SK-N-SH (cell line): ENCODE results near the gene TNRC6C. TPM values are rescaled to one million over a fixed set of nuclear protein-coding genes. Genes with fewer than 3 reads are reported as not detected.

Experiments used
- CTCF ChIA-PET: fragments of 300-600, 350-600 bp; formaldehyde crosslinking; extraction: SDS; loops from one replicate; lab custom pipeline; 2021; lab: Yijun Ruan, JAX
- POLR2A ChIA-PET: fragments of 350-600 bp; sonication (Branson Sonifier 250); formaldehyde crosslinking; extraction: SDS; loops from one replicate; lab custom pipeline; 2020; ENCODE audit warnings: antibody characterized with exemption, inconsistent platforms; lab: Yijun Ruan, JAX
- DNase-seq: peaks from one replicate; pipeline ENCODE4 v3.0.0; 2012
- H2AFZ ChIP-seq: fragments of 200-600 bp; sonication (generic); 2 replicates; pipeline ENCODE4 v1.8.1; 2016; ENCODE audit warnings: antibody characterized with exemption, mild to moderate bottlenecking, low read depth
- H3F3A ChIP-seq: fragments of 200-600 bp; sonication (generic); replicated peaks from 2 replicates; pipeline ENCODE3; 2016; ENCODE audit warnings: antibody characterized with exemption, mild to moderate bottlenecking; ENCODE audit not compliant: insufficient read depth
- H3K27ac ChIP-seq, 2 experiments: fragments of 200-500 bp in 1 of 2; fragments of 200-600 bp in 1 of 2; sonication (Bioruptor generic) in 1 of 2; sonication (generic), shearing (Covaris generic) in 1 of 2; 2 replicates each; pipeline versions ENCODE4 v1.5.1 to v1.6.1; 2014 to 2016; ENCODE audit warnings: low read depth in 2 of 2, inconsistent platforms in 1 of 2, low read length in 1 of 2, mild to moderate bottlenecking in 1 of 2, mixed read lengths in 1 of 2
- H3K27me3 ChIP-seq: fragments of 200-600 bp; sonication (generic), shearing (Covaris generic); 2 replicates; pipeline ENCODE4 v1.6.1; 2016; ENCODE audit warnings: mixed run types; ENCODE audit not compliant: insufficient read depth
- H3K36me3 ChIP-seq, 2 experiments: fragments of 200-500 bp in 1 of 2; fragments of 200-600 bp in 1 of 2; sonication (Bioruptor generic) in 1 of 2; sonication (generic) in 1 of 2; replicated peaks in 1 of 2; 2 replicates each; pipeline versions ENCODE3 to v1.5.1; 2014 to 2016; ENCODE audit warnings: low read length in 1 of 2, mild to moderate bottlenecking in 1 of 2; ENCODE audit not compliant: insufficient read depth in 2 of 2, control insufficient read depth in 1 of 2
- H3K4me1 ChIP-seq, 2 experiments: fragments of 200-500 bp in 1 of 2; fragments of 200-600 bp in 1 of 2; sonication (Bioruptor generic) in 1 of 2; sonication (generic), shearing (Covaris generic) in 1 of 2; 2 replicates each; pipeline versions ENCODE4 v1.5.1 to v1.6.1; 2014 to 2016; ENCODE audit warnings: low read depth in 1 of 2, low read length in 1 of 2, mixed run types in 1 of 2; ENCODE audit not compliant: insufficient read depth in 2 of 2, control insufficient read depth in 1 of 2
- H3K4me2 ChIP-seq: fragments of 200-600 bp; sonication (generic), shearing (Covaris generic); 2 replicates; pipeline ENCODE4 v1.6.1; 2017; ENCODE audit warnings: mixed run types
- H3K4me3 ChIP-seq, 2 experiments: fragments of 200-500 bp in 1 of 2; fragments of 200-600 bp in 1 of 2; sonication (Bioruptor generic) in 1 of 2; sonication (generic), shearing (Covaris generic) in 1 of 2; 2 replicates each; pipeline versions ENCODE4 v1.5.1 to v1.8.1; 2014 to 2016; ENCODE audit warnings: low read depth in 2 of 2, inconsistent platforms in 1 of 2, low read length in 1 of 2, mild to moderate bottlenecking in 1 of 2, mixed read lengths in 1 of 2, moderate library complexity in 1 of 2
- H3K79me2 ChIP-seq: fragments of 200-600 bp; sonication (generic); 2 replicates; pipeline ENCODE4 v1.8.1; 2017; ENCODE audit warnings: mild to moderate bottlenecking; ENCODE audit not compliant: insufficient read depth
- H3K9ac ChIP-seq: fragments of 200-600 bp; sonication (generic); 2 replicates; pipeline ENCODE4 v1.6.1; 2017; ENCODE audit warnings: mixed run types
- H3K9me2 ChIP-seq: fragments of 200-600 bp; sonication (generic); 2 replicates; pipeline ENCODE4 v1.6.1; 2017; ENCODE audit warnings: mixed run types
- H3K9me3 ChIP-seq: fragments of 200-600 bp; sonication (generic); 2 replicates; pipeline ENCODE4 v1.6.1; 2017; ENCODE audit warnings: mixed run types, mild to moderate bottlenecking, moderate library complexity
- H4K20me1 ChIP-seq: fragments of 200-600 bp; sonication (generic); 2 replicates; pipeline ENCODE4 v1.6.1; 2017; ENCODE audit warnings: mild to moderate bottlenecking, mixed run types; ENCODE audit not compliant: insufficient read depth
- CHD2 ChIP-seq: fragments of 150-350 bp; IDR thresholded peaks from 2 replicates; pipeline ENCODE4 v1.6.1; 2018; ENCODE audit warnings: low read length; ENCODE audit not compliant: partially characterized antibody
- ELF1 ChIP-seq: IDR thresholded peaks from 2 replicates; pipeline ENCODE4 v1.4.0; 2012
- EZH2phosphoT487 ChIP-seq: fragments of 200-600 bp; sonication (generic); IDR thresholded peaks from 2 replicates; pipeline ENCODE4 v1.6.1; 2017; ENCODE audit warnings: low read depth, mixed run types, mild to moderate bottlenecking, antibody characterized with exemption, moderate library complexity, borderline replicate concordance
- FOXJ3 ChIP-seq: sonication (generic); formaldehyde crosslinking; IDR thresholded peaks from 2 replicates; pipeline ENCODE4 v1.5.1; 2020; ENCODE audit warnings: mild to moderate bottlenecking, missing genetic modification reagents
- FOXM1 ChIP-seq: IDR thresholded peaks from 2 replicates; pipeline ENCODE4 v1.4.0; 2012; ENCODE audit warnings: low read depth, mild to moderate bottlenecking
- GATA2 ChIP-seq: sonication (generic); formaldehyde crosslinking; IDR thresholded peaks from 2 replicates; pipeline ENCODE4 v1.5.0; 2020; ENCODE audit warnings: mild to moderate bottlenecking, missing genetic modification reagents
- NRF1 ChIP-seq: IDR thresholded peaks from 2 replicates; pipeline ENCODE4 v1.6.1; 2012; ENCODE audit warnings: low read depth, mild to moderate bottlenecking, low read length
- RAD21 ChIP-seq: IDR thresholded peaks from 2 replicates; pipeline ENCODE4 v1.6.1; 2012; ENCODE audit warnings: mild to moderate bottlenecking, low read length
- RCOR1 ChIP-seq: fragments of 150-350 bp; IDR thresholded peaks from 2 replicates; pipeline ENCODE4 v1.6.1; 2017; ENCODE audit warnings: antibody characterized with exemption, low read length
- RFX5 ChIP-seq: IDR thresholded peaks from 2 replicates; pipeline ENCODE4 v1.6.1; 2012; ENCODE audit warnings: mild to moderate bottlenecking, improper control_type of control experiment, low read length
- TCF12 ChIP-seq: IDR thresholded peaks from 2 replicates; pipeline ENCODE4 v1.4.0; 2012
- TEAD4 ChIP-seq: IDR thresholded peaks from 2 replicates; pipeline ENCODE4 v1.4.0; 2012; ENCODE audit warnings: mild to moderate bottlenecking, borderline replicate concordance; ENCODE audit not compliant: insufficient read depth
- YY1 ChIP-seq: IDR thresholded peaks from 2 replicates; pipeline ENCODE4 v1.4.0; 2012; ENCODE audit warnings: low read depth, mild to moderate bottlenecking
- WGBS: methylation state at CpG from one replicate; pipeline ENCODE4 v1.1.6; 2017; ENCODE audit warnings: low lambda C conversion rate; 5-methylcytosine and 5-hydroxymethylcytosine counted together
- polyA plus RNA-seq, 3 experiments: library from polyadenylated mRNA; depleted of rRNA; stranded (reverse); fragments of >200 nt; gene quantifications; 2 replicates each; pipeline ENCODE4 v1.2.3, GENCODE V29; 2012
- TF ChIP-seq, protein P1 (sequence below): IDR thresholded peaks from 2 replicates; pipeline ENCODE4 v1.4.0; 2012; ENCODE audit warnings: low read depth, borderline replicate concordance
- TF ChIP-seq, protein P2 (sequence below): IDR thresholded peaks from 2 replicates; pipeline ENCODE4 v1.4.0; 2012; ENCODE audit warnings: low read depth
- TF ChIP-seq, protein P3 (sequence below): fragments of 150-350 bp; IDR thresholded peaks from 2 replicates; pipeline ENCODE4 v1.6.1; 2017; ENCODE audit warnings: antibody characterized with exemption, low read length, low read depth, borderline replicate concordance
- TF ChIP-seq, protein P4 (sequence below): fragments of 150-350 bp; IDR thresholded peaks from 2 replicates; pipeline ENCODE4 v1.6.1; 2016; ENCODE audit warnings: mild to moderate bottlenecking, low read depth, low read length

TNRC6C gene
- polyA plus RNA-seq, 1 of the 3 experiments (the other 2 are of a cell fraction) = 2.2 TPM

DNA sequence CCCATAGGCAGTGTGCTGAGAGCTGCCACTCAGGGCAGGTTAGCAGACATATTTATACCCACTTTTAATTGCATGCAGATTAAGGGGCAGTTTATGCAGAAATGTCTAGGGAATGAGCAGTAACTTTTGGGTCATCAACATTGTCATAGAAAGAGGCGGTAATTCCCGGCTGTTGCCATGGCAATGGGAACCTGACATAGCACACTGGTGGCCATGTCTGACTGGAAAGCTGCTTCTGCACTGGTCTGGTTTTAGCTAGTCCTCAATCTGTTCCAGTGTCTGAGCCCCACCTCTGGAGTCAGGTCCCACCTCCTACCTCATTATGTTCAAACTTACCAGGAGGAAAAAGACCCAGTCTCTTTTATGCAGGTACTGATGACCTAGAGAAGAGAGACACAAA is 31.5 kb upstream of the TNRC6C start:
- H3K4me2 ChIP-seq = no peak overlapping the region
- H3K27ac ChIP-seq = no peak overlapping the region
- TF ChIP-seq, protein P1, sequence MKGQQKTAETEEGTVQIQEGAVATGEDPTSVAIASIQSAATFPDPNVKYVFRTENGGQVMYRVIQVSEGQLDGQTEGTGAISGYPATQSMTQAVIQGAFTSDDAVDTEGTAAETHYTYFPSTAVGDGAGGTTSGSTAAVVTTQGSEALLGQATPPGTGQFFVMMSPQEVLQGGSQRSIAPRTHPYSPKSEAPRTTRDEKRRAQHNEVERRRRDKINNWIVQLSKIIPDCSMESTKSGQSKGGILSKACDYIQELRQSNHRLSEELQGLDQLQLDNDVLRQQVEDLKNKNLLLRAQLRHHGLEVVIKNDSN = no peak
- TF ChIP-seq TCF12 (no peak), FOXJ3 (no peak), TEAD4 (no peak), GATA2 (CRISPR knock-in tag) (no peak), RFX5 (no peak), RAD21 (no peak), FOXM1 (no peak), CHD2 (no peak), YY1 (no peak), EZH2phosphoT487 (no peak), NRF1 (no peak), RCOR1 (no peak), ELF1 (no peak)
- TF ChIP-seq, protein P2, sequence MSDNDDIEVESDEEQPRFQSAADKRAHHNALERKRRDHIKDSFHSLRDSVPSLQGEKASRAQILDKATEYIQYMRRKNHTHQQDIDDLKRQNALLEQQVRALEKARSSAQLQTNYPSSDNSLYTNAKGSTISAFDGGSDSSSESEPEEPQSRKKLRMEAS = no peak
- TF ChIP-seq, protein P3, sequence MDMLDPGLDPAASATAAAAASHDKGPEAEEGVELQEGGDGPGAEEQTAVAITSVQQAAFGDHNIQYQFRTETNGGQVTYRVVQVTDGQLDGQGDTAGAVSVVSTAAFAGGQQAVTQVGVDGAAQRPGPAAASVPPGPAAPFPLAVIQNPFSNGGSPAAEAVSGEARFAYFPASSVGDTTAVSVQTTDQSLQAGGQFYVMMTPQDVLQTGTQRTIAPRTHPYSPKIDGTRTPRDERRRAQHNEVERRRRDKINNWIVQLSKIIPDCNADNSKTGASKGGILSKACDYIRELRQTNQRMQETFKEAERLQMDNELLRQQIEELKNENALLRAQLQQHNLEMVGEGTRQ = no peak
- TF ChIP-seq, protein P4, sequence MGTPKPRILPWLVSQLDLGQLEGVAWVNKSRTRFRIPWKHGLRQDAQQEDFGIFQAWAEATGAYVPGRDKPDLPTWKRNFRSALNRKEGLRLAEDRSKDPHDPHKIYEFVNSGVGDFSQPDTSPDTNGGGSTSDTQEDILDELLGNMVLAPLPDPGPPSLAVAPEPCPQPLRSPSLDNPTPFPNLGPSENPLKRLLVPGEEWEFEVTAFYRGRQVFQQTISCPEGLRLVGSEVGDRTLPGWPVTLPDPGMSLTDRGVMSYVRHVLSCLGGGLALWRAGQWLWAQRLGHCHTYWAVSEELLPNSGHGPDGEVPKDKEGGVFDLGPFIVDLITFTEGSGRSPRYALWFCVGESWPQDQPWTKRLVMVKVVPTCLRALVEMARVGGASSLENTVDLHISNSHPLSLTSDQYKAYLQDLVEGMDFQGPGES = no peak
- H3K4me3 ChIP-seq = no peak overlapping the region
- no peak overlapping the region for H3K9ac ChIP-seq
- no peaks in the 10 kb centered on the region for H3K9me3 ChIP-seq
- H4K20me1 ChIP-seq = no peaks in the 10 kb centered on the region
- 60% methylated on average over 2 of the region's 2 CpGs for WGBS
- no peak for DNase-seq
- POLR2A ChIA-PET = interaction anchor here (0.6 kb wide), 1 partner anchor 455 kb away, joined by 4 read pairs; no protein-coding TSS in a partner anchor
- no peaks in the 10 kb centered on the region for H3F3A ChIP-seq
- H2AFZ ChIP-seq = no peak overlapping the region
- CTCF ChIA-PET = interaction anchor here (0.5 to 2.9 kb wide), 4 partner anchors 11 to 1380 kb away, joined by 3 to 10 read pairs (median 4); no protein-coding TSS in a partner anchor
- no peaks in the 10 kb centered on the region for H3K9me2 ChIP-seq
- no peaks in the 10 kb centered on the region for H3K79me2 ChIP-seq
- H3K36me3 ChIP-seq = no peaks in the 10 kb centered on the region
- H3K27me3 ChIP-seq = peaks cover 30% of the 10 kb centered on the region
- peaks cover 0 to 41% of the 10 kb centered on the region in 2 experiments; a peak in 1 of 4 replicates for H3K4me1 ChIP-seq
